Right cardiac atrium (tissue), 5 donors: ENCODE results near the gene MATCAP1. TPM values are rescaled to one million over a fixed set of nuclear protein-coding genes. Genes with fewer than 3 reads are reported as not detected.

Experiments used
- ATAC-seq, 2 donors: fragments of 200-7000 bp; cut with Tn5 transposase; one replicate each; pipeline versions ENCODE4 v1.8.0 to v1.9.1; 2020; ENCODE audit warnings: moderate library complexity in 2 of 2, mild to moderate bottlenecking in 1 of 2
- DNase-seq, 3 donors: peaks; one replicate each; pipeline ENCODE4 v3.0.0-alpha.2; 2020
- H3K27ac ChIP-seq: one replicate; pipeline ENCODE4 v1.5.1; 2013; ENCODE audit warnings: mild to moderate bottlenecking, low read length, control low read depth, moderate library complexity
- H3K27me3 ChIP-seq: one replicate; pipeline ENCODE4 v1.6.1; 2013; ENCODE audit not compliant: control insufficient read depth, insufficient read depth
- H3K4me1 ChIP-seq: one replicate; pipeline ENCODE4 v1.6.1; 2013; ENCODE audit warnings: low read length; ENCODE audit not compliant: control insufficient read depth, insufficient read depth
- H3K4me3 ChIP-seq: one replicate; pipeline ENCODE4 v1.5.1; 2013; ENCODE audit warnings: low read length, control low read depth
- H3K9me3 ChIP-seq: one replicate; pipeline ENCODE4 v1.6.1; 2013; ENCODE audit warnings: low read length; ENCODE audit not compliant: control insufficient read depth
- WGBS: extraction: QIAGEN DNeasy Blood & Tissue Kit; methylation state at CpG from one replicate; pipeline ENCODE4 v1.1.7; 2013; 5-methylcytosine and 5-hydroxymethylcytosine counted together
- intact Hi-C, 4 donors: fragments of 100-400 bp; cut with DNase I; formaldehyde crosslinking; loops; one replicate each; pipeline versions ENCODE4 v1.11.0 to v1.14.0; 2022 to 2023
- polyA plus RNA-seq: library from polyadenylated mRNA; stranded (reverse); fragments of 200-250 nt; gene quantifications from one replicate; pipeline ENCODE4 v1.2.3, GENCODE V29; 2013
- total RNA-seq, 4 donors: library from RNA; stranded (reverse); fragmentation: NEBNext Ultra II Directional; extraction: Animal tissue kit (Norgen Biotek cat#: 25700); gene quantifications; one replicate each; pipeline ENCODE4 v1.2.1, GENCODE V29; 2021
- donor health status: healthy with polysubstance abuse.
- donor health status: DM: no; HTN: yes; CAD: no.
- donor health status: DM: no; HTN: no; CAD: no.
- donor health status: DM: no; HTN: yes; CAD: no; lungs with severe emphysema.
- donor health status: DM: yes; HTN: yes; CAD: no.

MATCAP1 gene
- total and polyA plus RNA-seq, 5 donors = 14.8 to 22.9 (median 16.9) TPM

GRCh38 chr16:67162506-67163163, 21.1 kb downstream of the MATCAP1 start:
- no peaks in the 10 kb centered on the region for H3K9me3 ChIP-seq
- 17% methylated on average over 44 of the region's 44 CpGs for WGBS
- H3K27ac ChIP-seq = peak overlapping the region; percentile 30
- no peaks in the 10 kb centered on the region for H3K27me3 ChIP-seq
- ATAC-seq (no peak), DNase-seq (peak in 1 of 3 donors; percentile 44)
- intact Hi-C loops = no loop called here
- peaks cover 9% of the 10 kb centered on the region for H3K4me1 ChIP-seq
- no peak overlapping the region for H3K4me3 ChIP-seq

- ATAC-seq (peak; percentile 3 to 12), DNase-seq (peak in 2 of 3 donors; percentile 82 to 89)
- Histone ChIP-seq H3K9me3 (no peaks in the 10 kb centered on the region), H3K27me3 (no peaks in the 10 kb centered on the region), H3K27ac (peak overlapping the region; percentile 69), H3K4me1 (peaks cover 9% of the 10 kb centered on the region), H3K4me3 (peak overlapping the region; percentile 78)
- intact Hi-C loops = no loop called here
- WGBS = 42% methylated on average over 25 of the region's 25 CpGs
Observed at GRCh38 chr16:67161595-67162058, 22.1 kb downstream of the MATCAP1 start.

GRCh38 chr16:67158637-67159600, 24.8 kb downstream of the MATCAP1 start:
- intact Hi-C loops = loop anchor here in 1 of 4 donors (5.0 kb wide), 1 partner anchor 182 kb away; no protein-coding TSS in a partner anchor
- Histone ChIP-seq H3K4me3 (peak overlapping the region; percentile 78), H3K9me3 (no peaks in the 10 kb centered on the region), H3K4me1 (peaks cover 5% of the 10 kb centered on the region), H3K27me3 (no peaks in the 10 kb centered on the region), H3K27ac (peak overlapping the region; percentile 6)
- WGBS = 6% methylated on average over 34 of the region's 34 CpGs
- DNase-seq (peak; percentile 64 to 81 (median 77)), ATAC-seq (peak in 1 of 2 donors; percentile 8)

GRCh38 chr16:67157892-67158635, 25.7 kb downstream of the MATCAP1 start:
- intact Hi-C loops = loop anchor here in 2 of 4 donors (2.0 to 5.0 kb wide), 2 partner anchors 181 kb away; no protein-coding TSS in a partner anchor
- no peak overlapping the region for H3K4me3 ChIP-seq
- peak in 1 of 3 donors; percentile 25 for DNase-seq
- 79% methylated on average over 7 of the region's 7 CpGs for WGBS
- H3K4me1 ChIP-seq = peaks cover 5% of the 10 kb centered on the region
- ATAC-seq = no peak
- no peak overlapping the region for H3K27ac ChIP-seq
- no peaks in the 10 kb centered on the region for H3K27me3 ChIP-seq
- no peaks in the 10 kb centered on the region for H3K9me3 ChIP-seq

- intact Hi-C loops = loop anchor here in 2 of 4 donors (2.0 to 5.0 kb wide), 2 partner anchors 180 kb away; no protein-coding TSS in a partner anchor
- Histone ChIP-seq H3K4me3 (no peak overlapping the region), H3K27me3 (no peaks in the 10 kb centered on the region), H3K4me1 (peaks cover 5% of the 10 kb centered on the region), H3K27ac (no peak overlapping the region), H3K9me3 (no peaks in the 10 kb centered on the region)
- WGBS = 60% methylated on average over 7 of the region's 7 CpGs
- peak in 1 of 3 donors; percentile 6 for DNase-seq
- ATAC-seq = no peak
Observed at GRCh38 chr16:67157106-67157748, 26.5 kb downstream of the MATCAP1 start.

GRCh38 chr16:67156143-67156844, 27.5 kb downstream of the MATCAP1 start:
- intact Hi-C loops = loop anchor here in 2 of 4 donors (2.0 to 5.0 kb wide), 2 partner anchors 179 kb away; no protein-coding TSS in a partner anchor
- Histone ChIP-seq H3K4me3 (no peak overlapping the region), H3K4me1 (peaks cover 5% of the 10 kb centered on the region), H3K27me3 (no peaks in the 10 kb centered on the region), H3K27ac (no peak overlapping the region), H3K9me3 (no peaks in the 10 kb centered on the region)
- ATAC-seq (no peak), DNase-seq (peak in 1 of 3 donors; percentile 50)
- WGBS = 67% methylated on average over 15 of the region's 15 CpGs

GRCh38 chr16:67155295-67156142, 28.2 kb downstream of the MATCAP1 start:
- Histone ChIP-seq H3K9me3 (no peaks in the 10 kb centered on the region), H3K27ac (no peak overlapping the region), H3K4me3 (no peak overlapping the region), H3K27me3 (no peaks in the 10 kb centered on the region), H3K4me1 (peaks cover 5% of the 10 kb centered on the region)
- DNase-seq = peak; percentile 80 to 93 (median 92)
- WGBS = 12% methylated on average over 74 of the region's 74 CpGs
- intact Hi-C loops = loop anchor here in 3 of 4 donors (2.0 to 5.0 kb wide), 2 partner anchors 178 to 179 kb away; no protein-coding TSS in a partner anchor
- ATAC-seq = peak; percentile 54 to 59

GRCh38 chr16:67154578-67155294, 29.0 kb downstream of the MATCAP1 start:
- intact Hi-C loops = loop anchor here in 2 of 4 donors (2.0 to 5.0 kb wide), 2 partner anchors 177 to 178 kb away; no protein-coding TSS in a partner anchor
- DNase-seq = peak in 1 of 3 donors; percentile 49
- no peak for ATAC-seq
- Histone ChIP-seq H3K4me3 (no peak overlapping the region), H3K27me3 (no peaks in the 10 kb centered on the region), H3K4me1 (peaks cover 5% of the 10 kb centered on the region), H3K9me3 (no peaks in the 10 kb centered on the region), H3K27ac (no peak overlapping the region)
- WGBS = 33% methylated on average over 61 of the region's 61 CpGs
